AG10803 (cell line): ENCODE results near the gene XRCC1.
"Not testable (repeated sequence)": the region's sequence is repeated elsewhere in the genome, so short reads cannot be mapped to it uniquely, and the experiment has no call there.

Experiments
- DNase-seq: peaks from one replicate; pipeline ENCODE4 v3.0.0; 2010; ENCODE audit warnings: low read depth
- H3K4me3 ChIP-seq: 2 replicates; pipeline ENCODE4 v1.5.1; 2011; ENCODE audit warnings: mild to moderate bottlenecking, low read length, control low read depth
- TF ChIP-seq, protein P1 (sequence below): conservative IDR thresholded peaks from 2 replicates; pipeline ENCODE4 v1.5.1; 2011; ENCODE audit warnings: mild to moderate bottlenecking, low read length, control low read depth, inconsistent platforms

XRCC1 gene

DNA sequence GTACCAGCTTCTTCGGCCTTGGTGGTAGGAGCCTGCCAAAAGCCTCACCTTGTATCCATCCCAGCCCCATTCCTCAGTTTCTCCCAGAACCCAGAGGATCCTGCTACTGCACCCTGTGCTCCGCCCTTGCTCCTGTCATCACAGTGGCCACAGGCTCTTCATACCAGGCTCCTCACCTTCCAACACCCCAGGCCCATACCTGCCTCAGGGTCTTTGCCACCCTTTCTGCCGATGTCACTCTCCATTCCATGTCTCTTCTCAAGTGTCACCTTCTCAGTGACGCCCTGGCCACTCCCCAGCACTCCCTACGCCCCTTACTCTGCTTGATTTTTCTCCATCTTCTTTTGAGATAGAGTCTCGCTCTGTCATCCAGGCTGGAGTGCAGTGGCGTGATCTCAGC, 34.5 kb upstream of the XRCC1 start:
- no peak for DNase-seq
- TF ChIP-seq, protein P1, sequence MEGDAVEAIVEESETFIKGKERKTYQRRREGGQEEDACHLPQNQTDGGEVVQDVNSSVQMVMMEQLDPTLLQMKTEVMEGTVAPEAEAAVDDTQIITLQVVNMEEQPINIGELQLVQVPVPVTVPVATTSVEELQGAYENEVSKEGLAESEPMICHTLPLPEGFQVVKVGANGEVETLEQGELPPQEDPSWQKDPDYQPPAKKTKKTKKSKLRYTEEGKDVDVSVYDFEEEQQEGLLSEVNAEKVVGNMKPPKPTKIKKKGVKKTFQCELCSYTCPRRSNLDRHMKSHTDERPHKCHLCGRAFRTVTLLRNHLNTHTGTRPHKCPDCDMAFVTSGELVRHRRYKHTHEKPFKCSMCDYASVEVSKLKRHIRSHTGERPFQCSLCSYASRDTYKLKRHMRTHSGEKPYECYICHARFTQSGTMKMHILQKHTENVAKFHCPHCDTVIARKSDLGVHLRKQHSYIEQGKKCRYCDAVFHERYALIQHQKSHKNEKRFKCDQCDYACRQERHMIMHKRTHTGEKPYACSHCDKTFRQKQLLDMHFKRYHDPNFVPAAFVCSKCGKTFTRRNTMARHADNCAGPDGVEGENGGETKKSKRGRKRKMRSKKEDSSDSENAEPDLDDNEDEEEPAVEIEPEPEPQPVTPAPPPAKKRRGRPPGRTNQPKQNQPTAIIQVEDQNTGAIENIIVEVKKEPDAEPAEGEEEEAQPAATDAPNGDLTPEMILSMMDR: no peak

DNA sequence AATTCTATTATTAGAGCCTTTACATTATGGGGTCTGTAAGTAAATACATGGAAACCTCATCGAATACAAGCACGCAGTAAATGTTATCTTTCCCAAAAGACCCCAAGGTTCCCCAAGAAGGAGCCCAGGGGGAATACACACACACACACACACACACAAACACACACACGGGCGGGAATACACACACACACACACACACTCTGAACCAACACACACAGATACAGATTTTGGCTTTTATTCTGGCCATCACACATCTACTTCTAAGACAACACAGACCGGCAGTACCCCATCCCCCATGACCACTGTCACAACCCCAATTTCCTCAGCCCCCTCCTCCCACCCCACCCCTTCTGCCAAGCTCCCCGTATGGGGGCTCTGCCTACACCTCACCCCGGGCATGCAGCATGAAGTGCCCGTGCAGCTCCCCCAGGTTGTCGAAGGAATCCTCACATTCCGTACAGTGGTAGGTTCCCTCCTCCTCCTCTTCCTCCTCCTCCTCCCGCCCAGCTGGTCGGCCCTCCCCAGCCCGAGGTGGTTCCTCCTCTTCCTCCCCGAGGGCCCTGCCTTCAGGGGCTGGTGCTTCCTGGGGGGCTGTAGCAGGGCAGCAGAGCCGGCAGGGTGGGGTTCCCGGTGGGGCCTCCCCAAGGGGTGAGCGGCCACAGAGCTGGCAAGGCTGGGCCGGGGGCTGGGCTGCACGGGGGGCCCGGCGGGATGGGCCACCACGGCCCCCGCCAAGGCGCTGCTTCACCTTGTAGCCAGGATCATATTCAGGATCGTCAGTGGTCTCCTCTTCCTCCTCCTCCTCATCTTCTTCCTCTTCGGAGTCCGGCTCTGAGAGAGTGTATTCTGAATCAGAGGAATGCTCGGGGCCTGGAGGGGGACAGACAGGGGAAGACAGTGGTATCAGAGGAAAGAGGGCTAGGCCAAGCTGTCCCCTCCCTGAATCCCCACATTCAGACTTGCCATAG, 32.2 kb upstream of the XRCC1 start:
- DNase-seq: no peak
- no peak overlapping the region for H3K4me3 ChIP-seq
- TF ChIP-seq, protein P1: no peak

More for the DNA sequence above, 34.5 kb upstream of the XRCC1 start:
- H3K4me3 ChIP-seq: no peak overlapping the region

DNA sequence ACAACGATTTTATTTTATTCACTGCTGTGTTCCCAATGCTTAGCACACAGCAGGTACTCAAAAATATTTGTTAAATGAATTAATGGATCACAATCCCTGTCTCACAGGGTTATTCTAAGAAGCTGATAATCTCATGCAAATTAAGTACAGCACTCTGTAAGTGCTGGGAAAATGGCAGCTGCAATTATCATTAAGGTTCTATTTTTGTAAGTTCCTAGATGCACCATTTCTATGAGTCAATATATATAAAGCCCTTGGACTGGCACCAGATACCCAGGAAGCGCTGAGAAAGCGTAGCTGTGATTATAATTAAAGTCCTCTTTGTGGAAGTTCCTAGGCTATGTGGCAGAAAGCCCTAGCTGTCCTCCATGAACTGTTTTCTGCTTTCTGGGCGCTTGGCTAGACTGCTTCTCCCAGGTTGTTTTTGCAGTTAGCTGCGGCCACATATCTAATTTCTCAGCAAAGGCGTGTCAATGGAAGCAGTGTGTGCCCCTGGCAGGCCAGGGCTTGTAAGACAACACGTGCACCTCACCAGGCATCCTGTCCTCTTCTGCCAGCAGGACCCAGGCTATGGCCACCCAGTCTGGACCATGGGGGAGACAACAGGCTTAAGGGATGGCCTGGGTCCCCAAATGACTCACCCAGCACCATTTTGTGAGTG, 31.4 kb upstream of the XRCC1 start:
- TF ChIP-seq, protein P1: no peak
- DNase-seq: no peak
- H3K4me3 ChIP-seq: no peak overlapping the region

DNA sequence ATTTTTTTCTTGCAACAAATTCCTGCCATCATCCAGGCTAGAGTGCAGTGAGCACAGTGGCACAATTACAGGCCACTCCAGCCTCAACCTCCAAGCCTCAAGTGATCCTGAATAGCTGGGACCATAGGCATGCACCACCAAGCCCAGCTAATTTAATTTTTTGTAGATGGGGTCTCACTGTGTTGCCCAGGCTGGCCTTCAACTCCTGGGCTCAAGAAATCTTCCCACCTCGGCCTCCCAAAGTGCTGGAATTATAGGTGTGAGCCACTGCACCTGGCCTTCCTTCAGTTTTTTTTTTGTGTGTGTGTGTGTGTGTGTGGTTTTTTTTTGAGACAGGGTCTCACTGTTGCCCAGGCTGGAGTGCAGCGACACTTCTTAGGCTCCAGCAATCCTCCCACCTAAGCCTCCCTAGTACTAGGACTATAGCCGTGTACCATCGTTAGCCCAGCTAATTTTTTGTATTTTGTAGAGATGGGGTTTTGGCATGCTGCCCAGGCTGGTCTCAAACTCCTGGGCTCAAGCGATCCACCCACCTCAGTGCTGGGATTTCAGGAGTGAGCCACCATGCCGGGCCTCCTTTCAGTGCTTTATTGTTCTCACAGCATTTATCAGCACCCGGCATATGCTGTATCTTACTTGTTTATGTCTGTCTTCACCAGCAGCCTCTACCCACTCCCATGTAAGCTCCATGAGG, 30.7 kb upstream of the XRCC1 start:
- TF ChIP-seq, protein P1: no peak
- no peak overlapping the region for H3K4me3 ChIP-seq
- DNase-seq: no peak

DNA sequence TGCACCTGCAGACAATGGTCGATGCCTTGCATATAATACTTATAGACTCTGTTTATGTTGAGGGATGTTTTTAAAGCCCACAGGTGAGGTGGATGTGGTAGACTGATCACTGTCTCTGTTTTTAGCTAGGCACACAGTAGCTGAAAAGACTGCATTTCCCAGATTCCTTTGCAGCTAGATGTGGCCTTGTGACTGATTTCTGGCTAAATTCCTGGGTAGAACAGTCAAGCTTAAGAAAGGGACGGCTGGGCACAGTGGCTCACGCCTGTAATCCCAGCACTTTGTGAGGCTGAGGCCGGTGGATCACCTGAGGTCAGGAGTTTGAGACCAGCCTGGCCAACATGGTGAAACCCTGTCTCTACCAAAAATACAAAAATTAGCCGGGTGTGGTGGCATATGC, 25.0 kb upstream of the XRCC1 start:
- not testable (repeated sequence) for DNase-seq, H3K4me3 ChIP-seq

DNA sequence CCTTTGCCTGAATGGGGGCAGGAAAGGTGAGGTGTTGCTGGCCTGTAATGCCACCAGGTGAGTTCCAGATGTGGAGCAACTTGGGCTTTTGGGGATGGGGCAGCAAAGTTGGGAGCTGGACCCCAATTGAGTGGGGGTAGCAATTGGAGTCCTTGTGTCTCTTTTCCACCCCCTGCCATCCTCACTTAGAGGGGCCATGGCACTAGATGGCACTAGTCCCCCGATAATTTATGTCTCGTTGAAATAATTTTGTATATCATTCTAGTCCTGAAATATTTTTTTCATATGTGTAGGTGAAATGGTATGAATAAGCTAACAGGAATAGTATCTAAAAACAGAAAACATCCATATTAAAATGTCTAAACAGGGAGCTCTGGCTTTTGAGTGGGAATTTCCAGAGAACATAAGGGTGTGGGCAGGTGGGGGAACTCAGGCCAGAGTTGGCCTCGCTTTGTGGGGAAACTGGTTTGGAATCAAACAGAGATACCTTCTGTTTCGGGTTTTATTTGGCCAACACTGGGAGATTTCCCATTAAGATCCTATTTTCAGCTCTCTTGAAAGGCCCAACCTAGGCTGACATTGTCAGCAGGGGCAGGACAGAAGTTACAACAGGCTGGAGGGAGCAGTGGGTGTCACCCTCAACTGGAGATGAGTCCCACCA, 24.4 kb upstream of the XRCC1 start:
- TF ChIP-seq, protein P1: no peak
- no peak for DNase-seq
- no peak overlapping the region for H3K4me3 ChIP-seq
